PC-9 (cell line): Measurements from ENCODE around the gene CCR5.

Experiments used
- EZH2 ChIP-seq: fragments of 200-600 bp; sonication (generic); IDR thresholded peaks from 2 replicates; pipeline ENCODE4 v1.8.0; 2017; ENCODE audit warnings: antibody characterized with exemption, low read depth
- TF ChIP-seq, protein P1 (sequence below): fragments of 200-600 bp; sonication (generic); conservative IDR thresholded peaks from 2 replicates; pipeline ENCODE4 v1.6.1; 2017; ENCODE audit warnings: mixed run types, antibody characterized with exemption, mild to moderate bottlenecking, moderate library complexity

DNA sequence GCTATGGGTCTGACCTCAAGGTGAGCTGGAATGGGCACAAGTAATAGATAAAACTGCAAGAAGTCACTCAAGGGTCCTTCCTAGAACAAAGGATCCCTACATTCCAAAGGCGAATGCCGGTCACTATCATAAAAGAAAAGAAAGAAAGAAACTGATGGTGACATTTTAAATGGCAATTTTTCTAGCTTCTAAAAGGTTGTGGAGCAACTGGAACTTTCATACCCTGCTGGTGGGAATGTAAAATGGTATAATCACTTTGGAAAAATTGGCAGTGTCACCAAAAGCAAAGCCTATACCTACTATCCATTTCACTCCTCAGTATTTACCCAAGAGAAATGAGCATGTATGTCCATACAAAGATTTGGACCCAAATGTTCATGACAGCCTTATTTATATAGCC lies 40.5 kb downstream of the CCR5 start:
- TF ChIP-seq, protein P1, sequence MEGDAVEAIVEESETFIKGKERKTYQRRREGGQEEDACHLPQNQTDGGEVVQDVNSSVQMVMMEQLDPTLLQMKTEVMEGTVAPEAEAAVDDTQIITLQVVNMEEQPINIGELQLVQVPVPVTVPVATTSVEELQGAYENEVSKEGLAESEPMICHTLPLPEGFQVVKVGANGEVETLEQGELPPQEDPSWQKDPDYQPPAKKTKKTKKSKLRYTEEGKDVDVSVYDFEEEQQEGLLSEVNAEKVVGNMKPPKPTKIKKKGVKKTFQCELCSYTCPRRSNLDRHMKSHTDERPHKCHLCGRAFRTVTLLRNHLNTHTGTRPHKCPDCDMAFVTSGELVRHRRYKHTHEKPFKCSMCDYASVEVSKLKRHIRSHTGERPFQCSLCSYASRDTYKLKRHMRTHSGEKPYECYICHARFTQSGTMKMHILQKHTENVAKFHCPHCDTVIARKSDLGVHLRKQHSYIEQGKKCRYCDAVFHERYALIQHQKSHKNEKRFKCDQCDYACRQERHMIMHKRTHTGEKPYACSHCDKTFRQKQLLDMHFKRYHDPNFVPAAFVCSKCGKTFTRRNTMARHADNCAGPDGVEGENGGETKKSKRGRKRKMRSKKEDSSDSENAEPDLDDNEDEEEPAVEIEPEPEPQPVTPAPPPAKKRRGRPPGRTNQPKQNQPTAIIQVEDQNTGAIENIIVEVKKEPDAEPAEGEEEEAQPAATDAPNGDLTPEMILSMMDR = peak; percentile 39; the same call in 1 of the 2 replicates
- no peak for TF ChIP-seq EZH2
